OCI-LY3 (cell line): ENCODE data around the gene SYF2.

Source experiments
- CTCF ChIP-seq: fragments of 200-600, 300-600 bp; sonication (generic); IDR thresholded peaks from 2 replicates; pipeline ENCODE4 v1.5.1; 2014; ENCODE audit warnings: antibody characterized with exemption, low read length, low read depth
- EZH2phosphoT487 ChIP-seq: fragments of 200-600 bp; shearing (Covaris generic); IDR thresholded peaks from 2 replicates; pipeline ENCODE4 v1.6.1; 2018; ENCODE audit warnings: antibody characterized with exemption, mixed run types, low read depth

DNA sequence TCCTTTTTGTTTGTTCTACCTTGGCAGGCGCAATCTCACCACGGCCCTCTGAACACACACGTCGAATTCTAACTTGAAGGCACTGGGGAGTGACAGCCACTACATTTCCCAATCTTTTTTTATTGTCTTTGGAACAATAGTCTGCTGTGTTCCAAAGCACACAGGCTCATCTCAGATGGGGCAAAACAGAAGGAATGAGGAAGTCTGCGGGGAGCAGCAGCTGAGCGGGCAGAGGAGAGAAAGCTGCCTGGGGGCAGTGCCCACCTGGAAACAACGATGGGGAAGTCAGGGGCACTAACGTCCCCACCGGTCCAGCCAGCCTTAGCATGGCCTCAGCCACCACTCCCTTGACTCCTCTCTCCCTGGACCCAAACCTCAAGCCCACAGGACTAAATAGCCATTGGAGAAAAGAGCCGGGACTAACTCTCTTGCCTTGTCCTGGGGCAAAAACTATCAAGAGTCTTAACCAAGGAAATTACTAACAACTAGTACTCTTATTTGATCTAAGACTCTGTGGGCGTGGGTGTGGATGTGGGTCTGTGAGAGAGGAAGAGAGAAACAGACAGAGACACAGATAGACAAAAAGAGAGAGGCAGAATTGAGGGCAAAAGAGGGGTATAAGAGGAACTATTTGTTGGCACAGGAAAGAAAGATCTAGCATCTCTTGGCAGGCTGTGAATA, 34.2 kb downstream of the SYF2 start:
- TF ChIP-seq EZH2phosphoT487, result no peak
- no peak for TF ChIP-seq CTCF
